K562 (cell line): Measurements from ENCODE around the gene DAPK2.

Source experiments
- ASH1L ChIP-seq: fragments of 450-650 bp; IDR thresholded peaks from 2 replicates; pipeline ENCODE4 v1.6.1; 2018; ENCODE audit warnings: borderline replicate concordance, mild to moderate bottlenecking, low read depth; ENCODE audit not compliant: partially characterized antibody
- EP300 ChIP-seq: IDR thresholded peaks from 2 replicates; pipeline ENCODE4 v1.6.1; 2012; ENCODE audit warnings: low read length, improper control_type of control experiment
- ERF ChIP-seq: fragments of 450-650 bp; formaldehyde crosslinking; IDR thresholded peaks from 2 replicates; pipeline ENCODE4 v1.4.0; 2020; ENCODE audit warnings: mild to moderate bottlenecking, mixed read lengths
- FOXA3 ChIP-seq, 2 experiments: fragments of 450-650 bp in 1 of 2; sonication (generic) in 1 of 2; formaldehyde crosslinking; IDR thresholded peaks in 1 of 2; conservative IDR thresholded peaks in 1 of 2; 2 replicates each; pipeline versions ENCODE4 v1.4.0 to v1.8.0; 2020 to 2022; ENCODE audit warnings: mild to moderate bottlenecking in 2 of 2, missing genetic modification reagents in 1 of 2
- MYC ChIP-seq, 2 experiments: fragments of 250-450 bp in 1 of 2; sonication (Bioruptor Pico) in 1 of 2; IDR thresholded peaks; 2 replicates each; pipeline versions ENCODE4 v1.5.1 to v1.6.1; 2012 to 2021; ENCODE audit warnings: low read depth in 2 of 2, borderline replicate concordance in 1 of 2, improper control_type of control experiment in 1 of 2, low read length in 1 of 2, mild to moderate bottlenecking in 1 of 2, moderate library complexity in 1 of 2
- NR2C2 ChIP-seq, 2 experiments: fragments of 200-800 bp in 1 of 2; sonication (Bioruptor generic) in 1 of 2; sonication (generic) in 1 of 2; formaldehyde crosslinking in 1 of 2; IDR thresholded peaks; 2 replicates each; pipeline versions ENCODE4 v1.6.1 to v1.8.0; 2016 to 2022; ENCODE audit warnings: mild to moderate bottlenecking in 1 of 2, missing compliant biosample characterization in 1 of 2, missing genetic modification characterization in 1 of 2, missing genetic modification reagents in 1 of 2
- PYGO2 ChIP-seq: fragments of 450-650 bp; IDR thresholded peaks from 2 replicates; pipeline ENCODE4 v1.6.1; 2016; ENCODE audit warnings: mild to moderate bottlenecking, missing genetic modification characterization, moderate library complexity, missing compliant biosample characterization
- ZNF584 ChIP-seq: fragments of 200-800 bp; sonication (Bioruptor generic); IDR thresholded peaks from 2 replicates; pipeline ENCODE4 v1.6.1; 2016; ENCODE audit warnings: low read depth, mild to moderate bottlenecking, missing genetic modification characterization, missing compliant biosample characterization
- TF ChIP-seq, protein P1 (sequence below), 3 experiments: IDR thresholded peaks in 2 of 3; conservative IDR thresholded peaks in 1 of 3; 2 replicates each; pipeline ENCODE4 v1.5.1; 2011 to 2012; ENCODE audit warnings: low read length in 3 of 3, mild to moderate bottlenecking in 3 of 3, control low read depth in 2 of 3, improper control_type of control experiment in 1 of 3, inconsistent platforms in 1 of 3, low read depth in 1 of 3, mixed read lengths in 1 of 3, moderate library complexity in 1 of 3; ENCODE audit not compliant: insufficient read depth in 2 of 3
- TF ChIP-seq, protein P2 (sequence below), 2 experiments: IDR thresholded peaks in 1 of 2; conservative IDR thresholded peaks in 1 of 2; 2 replicates each; pipeline ENCODE4 v1.6.1; 2016; ENCODE audit warnings: low read depth in 2 of 2, mild to moderate bottlenecking in 1 of 2, missing compliant biosample characterization in 1 of 2, missing genetic modification characterization in 1 of 2, moderate library complexity in 1 of 2
- TF ChIP-seq, protein P3 (sequence below), 3 experiments: fragments of 200-800 bp in 1 of 3; sonication (Bioruptor generic) in 1 of 3; sonication (generic) in 1 of 3; formaldehyde crosslinking in 1 of 3; IDR thresholded peaks; 2 replicates each; pipeline versions ENCODE4 v1.6.1 to v1.8.0; 2016 to 2022; ENCODE audit warnings: mild to moderate bottlenecking in 2 of 3, missing compliant biosample characterization in 2 of 3, missing genetic modification characterization in 2 of 3, missing genetic modification reagents in 1 of 3

DNA sequence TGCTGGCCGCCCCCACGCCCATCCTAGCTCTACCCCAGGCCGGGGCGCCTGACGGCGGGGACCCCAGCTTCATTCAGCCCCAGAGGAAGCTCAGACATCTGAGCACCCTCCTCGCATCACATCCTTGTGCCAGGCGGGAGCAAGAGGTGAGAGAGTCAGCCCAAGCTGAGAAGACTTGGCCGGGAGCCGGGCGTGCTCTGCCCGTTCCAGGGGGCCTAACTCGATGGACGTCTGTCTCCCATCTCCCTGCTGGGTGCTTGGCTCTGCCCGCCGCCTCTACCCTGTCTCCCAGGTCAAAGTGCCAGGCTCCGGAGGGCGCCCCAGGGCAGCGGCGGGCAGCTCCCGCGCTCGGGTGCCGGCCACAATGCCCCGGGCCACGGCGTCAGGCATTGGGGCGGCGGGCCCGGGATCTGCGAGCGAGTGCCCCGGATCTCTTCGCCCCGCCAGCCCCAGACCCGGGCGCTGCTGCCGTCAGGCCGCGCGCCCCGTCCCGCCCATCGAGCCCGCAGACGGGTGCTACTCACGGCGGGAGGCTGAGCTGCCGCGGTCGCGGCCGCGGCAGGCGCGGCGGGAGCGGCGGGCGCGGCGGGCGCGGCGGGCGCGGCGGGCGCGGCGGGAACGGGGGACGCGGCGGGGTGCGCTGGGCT is 388 bp downstream of the DAPK2 start:
- no peak for TF ChIP-seq ERF
- TF ChIP-seq FOXA3 (CRISPR knock-in tag; conservative IDR thresholded peaks at IDR 0.05 in 1 of 2, IDR thresholded peaks at IDR 0.05 in 1 of 2): no peak
- no peak for TF ChIP-seq ZNF584 (CRISPR knock-in tag)
- no peak for TF ChIP-seq MYC (IDR thresholded peaks at IDR 0.05; ENCODE audit: low read depth, low read length)
- no peak for TF ChIP-seq MYC (CRISPR knock-in tag; IDR thresholded peaks at IDR 0.05; ENCODE audit: borderline replicate concordance, low read depth)
- no peak for TF ChIP-seq NR2C2 (CRISPR knock-in tag; IDR thresholded peaks at IDR 0.05)
- TF ChIP-seq NR2C2 (tag; IDR thresholded peaks at IDR 0.05): no peak
- TF ChIP-seq, protein P1, sequence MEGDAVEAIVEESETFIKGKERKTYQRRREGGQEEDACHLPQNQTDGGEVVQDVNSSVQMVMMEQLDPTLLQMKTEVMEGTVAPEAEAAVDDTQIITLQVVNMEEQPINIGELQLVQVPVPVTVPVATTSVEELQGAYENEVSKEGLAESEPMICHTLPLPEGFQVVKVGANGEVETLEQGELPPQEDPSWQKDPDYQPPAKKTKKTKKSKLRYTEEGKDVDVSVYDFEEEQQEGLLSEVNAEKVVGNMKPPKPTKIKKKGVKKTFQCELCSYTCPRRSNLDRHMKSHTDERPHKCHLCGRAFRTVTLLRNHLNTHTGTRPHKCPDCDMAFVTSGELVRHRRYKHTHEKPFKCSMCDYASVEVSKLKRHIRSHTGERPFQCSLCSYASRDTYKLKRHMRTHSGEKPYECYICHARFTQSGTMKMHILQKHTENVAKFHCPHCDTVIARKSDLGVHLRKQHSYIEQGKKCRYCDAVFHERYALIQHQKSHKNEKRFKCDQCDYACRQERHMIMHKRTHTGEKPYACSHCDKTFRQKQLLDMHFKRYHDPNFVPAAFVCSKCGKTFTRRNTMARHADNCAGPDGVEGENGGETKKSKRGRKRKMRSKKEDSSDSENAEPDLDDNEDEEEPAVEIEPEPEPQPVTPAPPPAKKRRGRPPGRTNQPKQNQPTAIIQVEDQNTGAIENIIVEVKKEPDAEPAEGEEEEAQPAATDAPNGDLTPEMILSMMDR (IDR thresholded peaks at IDR 0.05 in 2 of 3, conservative IDR thresholded peaks at IDR 0.05 in 1 of 3; ENCODE audit: insufficient read depth in 2 of 3, low read depth in 1 of 3, low read length in 3 of 3): no peak
- no peak for TF ChIP-seq EP300
- TF ChIP-seq PYGO2 (tag): no peak
- TF ChIP-seq, protein P2, sequence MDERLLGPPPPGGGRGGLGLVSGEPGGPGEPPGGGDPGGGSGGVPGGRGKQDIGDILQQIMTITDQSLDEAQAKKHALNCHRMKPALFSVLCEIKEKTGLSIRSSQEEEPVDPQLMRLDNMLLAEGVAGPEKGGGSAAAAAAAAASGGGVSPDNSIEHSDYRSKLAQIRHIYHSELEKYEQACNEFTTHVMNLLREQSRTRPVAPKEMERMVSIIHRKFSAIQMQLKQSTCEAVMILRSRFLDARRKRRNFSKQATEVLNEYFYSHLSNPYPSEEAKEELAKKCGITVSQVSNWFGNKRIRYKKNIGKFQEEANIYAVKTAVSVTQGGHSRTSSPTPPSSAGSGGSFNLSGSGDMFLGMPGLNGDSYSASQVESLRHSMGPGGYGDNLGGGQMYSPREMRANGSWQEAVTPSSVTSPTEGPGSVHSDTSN (CRISPR knock-in tag; IDR thresholded peaks at IDR 0.05; ENCODE audit: low read depth): no peak
- TF ChIP-seq, protein P2 (tag; conservative IDR thresholded peaks at IDR 0.05; ENCODE audit: low read depth): no peak
- TF ChIP-seq, protein P3, sequence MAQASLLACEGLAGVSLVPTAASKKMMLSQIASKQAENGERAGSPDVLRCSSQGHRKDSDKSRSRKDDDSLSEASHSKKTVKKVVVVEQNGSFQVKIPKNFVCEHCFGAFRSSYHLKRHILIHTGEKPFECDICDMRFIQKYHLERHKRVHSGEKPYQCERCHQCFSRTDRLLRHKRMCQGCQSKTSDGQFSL (CRISPR knock-in tag; IDR thresholded peaks at IDR 0.05): no peak
- TF ChIP-seq, protein P3 (tag; IDR thresholded peaks at IDR 0.05): no peak
- no peak for TF ChIP-seq ASH1L
